Heart right ventricle (tissue), 16 donors: ENCODE data around the gene ITIH5. TPM values are rescaled to one million over a fixed set of nuclear protein-coding genes. Genes with fewer than 3 reads are reported as not detected.

Experiments
- ATAC-seq, 8 donors: fragments of 200-7000 bp; cut with Tn5 transposase; one replicate each; pipeline ENCODE4 v1.9.1; 2020; ENCODE audit warnings: mild to moderate bottlenecking in 8 of 8, moderate library complexity in 8 of 8, moderate number of reproducible peaks in 1 of 8
- DNase-seq, 2 donors: peaks; one replicate each; pipeline ENCODE4 v3.0.0-alpha.2; 2020
- H3K27ac ChIP-seq, 10 donors: fragments of 200-600 bp; sonication (generic) in 2 of 10; one replicate each; pipeline versions ENCODE4 v1.5.0 to v1.8.0; 2020 to 2022; ENCODE audit warnings: mild to moderate bottlenecking in 3 of 10
- H3K27me3 ChIP-seq, 7 donors: fragments of 200-600 bp; one replicate each; pipeline ENCODE4 v1.8.0; 2021 to 2022; ENCODE audit warnings: mild to moderate bottlenecking in 2 of 7
- H3K36me3 ChIP-seq, 9 donors: fragments of 200-600 bp; sonication (generic) in 1 of 9; one replicate each; pipeline versions ENCODE4 v1.5.0 to v1.8.0; 2020 to 2022; ENCODE audit warnings: mild to moderate bottlenecking in 2 of 9
- H3K4me1 ChIP-seq, 9 donors: fragments of 200-600 bp; sonication (generic) in 1 of 9; one replicate each; pipeline versions ENCODE4 v1.5.0 to v1.8.0; 2020 to 2022; ENCODE audit warnings: mild to moderate bottlenecking in 4 of 9
- H3K4me3 ChIP-seq, 10 donors: fragments of 200-600 bp; sonication (generic) in 2 of 10; one replicate each; pipeline versions ENCODE4 v1.5.0 to v1.8.0; 2020 to 2022; ENCODE audit warnings: mild to moderate bottlenecking in 7 of 10, moderate library complexity in 2 of 10
- H3K9me3 ChIP-seq, 11 donors: fragments of 200-600 bp in 10 of 11; sonication (generic) in 2 of 11; one replicate each; pipeline versions ENCODE4 v1.5.0 to v1.8.0; 2013 to 2022; ENCODE audit warnings: mild to moderate bottlenecking in 2 of 11, control low read depth in 1 of 11, moderate library complexity in 1 of 11
- WGBS, 2 donors: extraction: QIAGEN DNeasy Blood & Tissue Kit; methylation state at CpG; one replicate each; pipeline ENCODE4 v1.1.7; 2013; ENCODE audit warnings: inconsistent platforms in 1 of 2; 5-methylcytosine and 5-hydroxymethylcytosine counted together
- intact Hi-C, 10 donors: fragments of 100-400 bp; cut with DNase I; formaldehyde crosslinking; loops; one replicate each; pipeline versions ENCODE4 v1.11.1 to v1.14.2; 2022
- polyA plus RNA-seq, 2 donors: library from polyadenylated mRNA; stranded (reverse); fragments of 200-250 nt; gene quantifications; one replicate each; pipeline ENCODE4 v1.2.3, GENCODE V29; 2013
- total RNA-seq, 10 donors: library from RNA; stranded (reverse); fragmentation: NEBNext Ultra II Directional in 3 of 10; extraction: Animal tissue kit (Norgen Biotek cat#: 25700) in 3 of 10; gene quantifications; one replicate each; pipeline versions ENCODE4 v1.2.1 to v1.2.4, GENCODE V29; 2021 to 2023
- TF ChIP-seq, protein P1 (sequence below), 9 donors: fragments of 200-600 bp; sonication (generic) in 2 of 9; IDR thresholded peaks; one replicate each; pipeline versions ENCODE4 v1.5.0 to v1.8.0; 2021 to 2022; ENCODE audit warnings: antibody characterized with exemption in 9 of 9, mild to moderate bottlenecking in 5 of 9, moderate library complexity in 1 of 9
- donor health status: Arrhythmogenic right ventricular cardiomyopathy.
- donor health status: ischemic (EF 13 %, LVEDD 7.1; RV severe dilation, severe dysfunction).
- donor health status: healthy with polysubstance abuse.
- donor health status: DM: no; HTN: yes; CAD: no.
- donor health status: DM: no; HTN: no; CAD: no.
- donor health status: ischemic (EF 25% LVEDD 6.9; RV normal size, moderate dysfunction).
- donor health status: ischemic (EF 25% LVEDD 5.7; RV mildly dilated, moderate dysfunction).
- donor health status: healthy.
- donor health status: DM: yes; HTN: yes; CAD: no.
- donor health status: Ischemic cardiomyopathy.
- donor health status: ischemic (EF 35%, LVEDD 5.7; RV mildly dilated, moderate dysfunction).
- donor health status: nonischemic (EF 11% LVEDD 7.7; RV severe dilation, severe dysfunction).
- donor health status: DM: yes; HTN: yes; CAD: no.
- donor health status: PGD.
- donor health status: ischemic (EF 29% LVEDD 5.4; RV normal size, mild dysfunction).
- donor health status: nonischemic (EF 23%, LVEDD 6.1; RV moderate dilation, normal function).

Gene ITIH5
- total and polyA plus RNA-seq, 12 donors: 2.8 to 21.3 (median 12.2) TPM

DNA sequence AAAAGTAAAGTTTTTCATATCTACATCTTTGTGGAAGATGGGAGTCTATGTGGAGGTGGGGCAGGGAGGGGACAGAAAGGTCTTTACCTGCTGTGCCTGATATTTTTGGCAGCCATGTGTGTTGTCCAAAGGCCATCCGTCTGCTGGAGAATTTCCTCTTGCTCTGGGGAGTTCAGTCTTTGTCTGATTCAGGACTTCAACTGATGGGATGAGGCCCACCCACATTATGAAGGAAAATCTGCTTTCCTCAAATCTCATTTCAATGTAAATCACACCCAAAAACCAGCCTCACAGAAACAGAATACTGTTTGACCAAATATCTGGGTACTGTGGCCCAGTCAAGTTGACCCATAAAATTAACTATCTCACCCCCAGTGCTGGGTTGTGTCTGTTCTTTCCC lies 12.5 kb upstream of the ITIH5 start:
- TF ChIP-seq, protein P1, sequence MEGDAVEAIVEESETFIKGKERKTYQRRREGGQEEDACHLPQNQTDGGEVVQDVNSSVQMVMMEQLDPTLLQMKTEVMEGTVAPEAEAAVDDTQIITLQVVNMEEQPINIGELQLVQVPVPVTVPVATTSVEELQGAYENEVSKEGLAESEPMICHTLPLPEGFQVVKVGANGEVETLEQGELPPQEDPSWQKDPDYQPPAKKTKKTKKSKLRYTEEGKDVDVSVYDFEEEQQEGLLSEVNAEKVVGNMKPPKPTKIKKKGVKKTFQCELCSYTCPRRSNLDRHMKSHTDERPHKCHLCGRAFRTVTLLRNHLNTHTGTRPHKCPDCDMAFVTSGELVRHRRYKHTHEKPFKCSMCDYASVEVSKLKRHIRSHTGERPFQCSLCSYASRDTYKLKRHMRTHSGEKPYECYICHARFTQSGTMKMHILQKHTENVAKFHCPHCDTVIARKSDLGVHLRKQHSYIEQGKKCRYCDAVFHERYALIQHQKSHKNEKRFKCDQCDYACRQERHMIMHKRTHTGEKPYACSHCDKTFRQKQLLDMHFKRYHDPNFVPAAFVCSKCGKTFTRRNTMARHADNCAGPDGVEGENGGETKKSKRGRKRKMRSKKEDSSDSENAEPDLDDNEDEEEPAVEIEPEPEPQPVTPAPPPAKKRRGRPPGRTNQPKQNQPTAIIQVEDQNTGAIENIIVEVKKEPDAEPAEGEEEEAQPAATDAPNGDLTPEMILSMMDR (IDR thresholded peaks at IDR 0.05): no peak
- ATAC-seq (no peak), DNase-seq (no peak)
- H3K36me3 ChIP-seq: no peaks in the 10 kb centered on the region
- peaks cover 0 to 26% (median 4%) of the 10 kb centered on the region in 7 donors for H3K27me3 ChIP-seq
- no peak overlapping the region for H3K27ac ChIP-seq
- intact Hi-C loops: no loop called here
- 67 to 77% methylated on average over 1 of the region's 1 CpG for WGBS, 2 donors
- no peak overlapping the region for H3K4me3 ChIP-seq
- H3K9me3 ChIP-seq: peaks cover 0 to 6% (median 0%) of the 10 kb centered on the region in 11 donors
- H3K4me1 ChIP-seq: no peaks in the 10 kb centered on the region

DNA sequence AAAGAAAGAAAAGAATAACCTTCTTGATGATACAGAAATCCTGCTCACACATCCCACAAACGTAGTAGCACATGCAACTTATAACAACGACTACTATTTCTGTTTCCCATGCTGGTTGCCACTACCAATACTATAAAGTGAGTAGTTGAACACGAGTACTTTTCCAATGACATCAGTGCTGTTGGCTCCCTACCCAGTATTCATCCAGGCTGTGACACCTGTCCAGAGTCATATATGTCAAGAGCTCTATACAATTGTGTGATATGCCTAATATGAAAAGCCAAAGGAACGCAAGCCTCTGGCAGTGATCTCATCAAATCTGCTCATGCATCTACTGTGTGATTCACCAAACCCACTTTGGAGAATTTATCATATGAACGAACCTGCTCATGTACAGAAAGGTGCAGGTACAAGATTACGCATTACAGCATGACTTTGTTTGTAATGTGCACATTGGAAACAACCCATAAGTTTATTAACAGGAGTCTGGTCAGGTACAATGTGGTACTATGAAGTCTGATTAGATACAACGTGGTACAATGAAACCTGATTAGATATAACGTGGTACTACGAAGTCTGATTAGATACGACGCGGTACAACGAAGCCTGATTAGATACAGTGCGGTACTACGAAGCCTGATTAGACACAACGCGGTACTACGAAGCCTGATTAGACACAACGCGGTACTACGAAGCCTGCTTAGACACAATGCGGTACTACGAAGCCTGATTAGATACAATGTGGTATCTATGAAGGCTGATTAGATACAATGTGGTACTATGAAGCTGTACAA lies 5.8 kb upstream of the ITIH5 start:
- DNase-seq: no peak
- no peaks in the 10 kb centered on the region for H3K9me3 ChIP-seq
- intact Hi-C loops: no loop called here
- no peak for ATAC-seq
- peaks cover 0 to 44% (median 18%) of the 10 kb centered on the region in 7 donors for H3K27me3 ChIP-seq
- no peak overlapping the region for H3K4me3 ChIP-seq
- WGBS, 2 donors: 31 to 37% methylated on average over 23 of the region's 23 CpGs
- H3K4me1 ChIP-seq: peaks cover 0 to 4% (median 0%) of the 10 kb centered on the region in 9 donors
- no peak overlapping the region for H3K27ac ChIP-seq
- no peaks in the 10 kb centered on the region for H3K36me3 ChIP-seq
- TF ChIP-seq, protein P1 (IDR thresholded peaks at IDR 0.05): no peak

DNA sequence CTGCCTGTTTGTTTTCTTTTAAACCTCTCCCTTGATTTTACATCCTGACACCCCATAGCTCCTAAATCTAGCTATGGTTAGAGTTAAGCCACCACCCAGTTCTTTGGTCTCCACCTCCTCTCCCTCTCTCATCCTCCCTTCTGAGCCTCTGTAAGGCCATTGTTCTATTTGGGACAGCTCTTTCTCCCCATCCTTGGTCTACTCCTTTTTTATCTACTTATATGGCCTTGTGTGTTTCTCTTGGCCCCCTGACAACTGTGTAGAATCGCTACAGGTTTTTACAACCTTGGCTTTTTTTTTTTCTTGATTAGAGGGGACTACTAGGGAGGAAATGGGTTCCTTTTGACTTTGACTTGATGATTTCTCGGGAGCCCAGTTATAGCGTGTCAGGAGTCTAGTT lies 3.4 kb upstream of the ITIH5 start:
- peaks cover 0 to 15% (median 10%) of the 10 kb centered on the region in 9 donors for H3K4me1 ChIP-seq
- peaks cover 0 to 52% (median 32%) of the 10 kb centered on the region in 7 donors for H3K27me3 ChIP-seq
- ATAC-seq (no peak), DNase-seq (no peak)
- H3K9me3 ChIP-seq: no peaks in the 10 kb centered on the region
- intact Hi-C loops: no loop called here
- H3K27ac ChIP-seq: no peak overlapping the region
- TF ChIP-seq, protein P1 (IDR thresholded peaks at IDR 0.05): no peak
- no peak overlapping the region for H3K4me3 ChIP-seq
- 75 to 80% methylated on average over 3 of the region's 3 CpGs for WGBS, 2 donors
- no peaks in the 10 kb centered on the region for H3K36me3 ChIP-seq

DNA sequence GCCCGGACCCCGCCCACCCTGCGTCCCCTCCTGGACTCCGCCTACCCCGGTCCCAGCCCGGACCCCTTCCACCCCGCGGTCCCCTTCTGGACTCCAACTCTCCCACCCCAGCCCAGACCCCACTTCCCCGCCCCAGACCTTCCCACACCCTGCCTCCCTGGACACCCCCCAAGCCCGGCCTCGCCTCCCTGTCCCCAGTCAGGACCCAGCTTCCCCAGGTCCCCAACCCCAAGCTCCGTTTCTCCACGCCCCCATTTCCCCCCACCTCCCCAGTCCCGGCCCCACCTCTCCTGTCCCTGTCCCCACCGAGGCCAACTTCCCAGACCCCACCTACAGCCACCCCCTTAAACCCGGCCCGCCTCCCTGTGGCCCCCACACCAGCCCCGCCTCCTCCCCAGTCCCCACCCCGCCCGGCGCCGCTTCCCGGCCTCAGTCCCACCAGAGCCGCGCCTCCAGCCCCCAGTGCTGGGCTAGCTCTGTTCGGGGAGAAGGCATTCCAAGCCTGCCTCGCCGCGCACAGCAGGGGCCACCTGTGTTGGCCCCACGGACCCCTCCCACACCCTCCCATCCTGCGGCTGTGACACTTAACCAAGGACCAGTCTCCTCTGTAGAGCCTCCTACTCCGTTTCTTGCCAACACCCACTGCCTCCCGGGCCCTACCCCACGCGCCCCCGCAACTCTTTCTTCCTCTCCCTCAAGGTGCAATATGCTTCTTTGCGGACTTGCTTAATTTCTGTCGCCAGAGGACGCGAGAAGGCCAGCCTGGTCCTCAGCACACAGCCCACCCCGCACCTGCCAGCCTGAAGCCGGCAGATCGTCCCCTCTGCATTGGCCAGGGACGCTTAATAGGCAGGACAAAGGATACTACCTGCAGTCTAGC lies 736 bp upstream of the ITIH5 start:
- peak; percentile 24 to 25 for DNase-seq
- intact Hi-C loops: no loop called here
- TF ChIP-seq, protein P1 (IDR thresholded peaks at IDR 0.05): no peak
- no peaks in the 10 kb centered on the region for H3K9me3 ChIP-seq
- WGBS, 2 donors: 2 to 5% methylated on average over 29 to 44 of the region's 44 CpGs
- peak overlapping the region in 1 of 10 donors; percentile 29 for H3K27ac ChIP-seq
- H3K4me1 ChIP-seq: peaks cover 0 to 30% (median 13%) of the 10 kb centered on the region in 9 donors
- peaks cover 0 to 77% (median 35%) of the 10 kb centered on the region in 7 donors for H3K27me3 ChIP-seq
- H3K4me3 ChIP-seq: peak overlapping the region in 6 of 10 donors; percentile 22 to 75 (median 34)
- no peaks in the 10 kb centered on the region for H3K36me3 ChIP-seq
- ATAC-seq: peak; percentile 57 to 77 (median 68)
